ENCODE data around the gene GDA. TPM values are rescaled to one million over a fixed set of nuclear protein-coding genes. Genes with fewer than 3 reads are reported as not detected.

Gene GDA
- total RNA-seq, 2 donors from 2014 or later = 2.5 to 6.9 TPM

GRCh38 chr9:72160446-72161123, 11.3 kb downstream of the GDA start:
- no peak for TF ChIP-seq CTCF (conservative IDR thresholded peaks at IDR 0.05)
- no peaks in the 10 kb centered on the region for H3K27me3 Mint-ChIP-seq (ENCODE audit: insufficient read depth)
- no peaks in the 10 kb centered on the region for H3K36me3 ChIP-seq (ENCODE audit: control insufficient read depth, insufficient read depth, low read length)
- H3K36me3 Mint-ChIP-seq (ENCODE audit: low read depth) = peaks cover 7% of the 10 kb centered on the region
- DNase-seq = no peak
- no peak overlapping the region for H3K27ac Mint-ChIP-seq
- no peak overlapping the region for H3K27ac ChIP-seq (ENCODE audit: low read depth, low read length)
- H3K9me3 ChIP-seq (ENCODE audit: control insufficient read depth, low read length) = no peaks in the 10 kb centered on the region
- peaks cover 2% of the 10 kb centered on the region for H3K9me3 Mint-ChIP-seq
- no peak overlapping the region for H3K9ac ChIP-seq (ENCODE audit: extremely low read depth, low read length, poor library complexity, severe bottlenecking)
- no peaks in the 10 kb centered on the region for H3K4me1 ChIP-seq (ENCODE audit: control insufficient read depth, insufficient read depth, low read length)
- H3K4me1 Mint-ChIP-seq = no peaks in the 10 kb centered on the region
- H3K27me3 ChIP-seq (ENCODE audit: control insufficient read depth, insufficient read depth, low read length, poor library complexity, severe bottlenecking) = no peaks in the 10 kb centered on the region
- no peak overlapping the region for H3K4me3 ChIP-seq (ENCODE audit: low read length)
- no peak overlapping the region for H3K4me3 Mint-ChIP-seq
- 90 to 94% methylated on average over 5 to 6 of the region's 6 CpGs for WGBS, 2 experiments (ENCODE audit: insufficient coverage in 1 of 2, insufficient read length in 1 of 2)

GRCh38 chr9:72165326-72165725, 16.1 kb downstream of the GDA start:
- H3K27ac Mint-ChIP-seq = no peak overlapping the region

GRCh38 chr9:72165821-72166547, 16.7 kb downstream of the GDA start:
- no peak overlapping the region for H3K9ac ChIP-seq (ENCODE audit: extremely low read depth, low read length, poor library complexity, severe bottlenecking)
- H3K27ac ChIP-seq (ENCODE audit: low read depth, low read length) = no peak overlapping the region
- no peaks in the 10 kb centered on the region for H3K4me1 ChIP-seq (ENCODE audit: control insufficient read depth, insufficient read depth, low read length)
- no peak for TF ChIP-seq CTCF (conservative IDR thresholded peaks at IDR 0.05)
- no peak overlapping the region for H3K4me3 ChIP-seq (ENCODE audit: low read length)
- H3K4me3 Mint-ChIP-seq = no peak overlapping the region
- H3K36me3 Mint-ChIP-seq (ENCODE audit: low read depth) = no peaks in the 10 kb centered on the region
- peaks cover 3% of the 10 kb centered on the region for H3K4me1 Mint-ChIP-seq
- DNase-seq = no peak
- peaks cover 6% of the 10 kb centered on the region for H3K9me3 Mint-ChIP-seq
- H3K27me3 ChIP-seq (ENCODE audit: control insufficient read depth, insufficient read depth, low read length, poor library complexity, severe bottlenecking) = no peaks in the 10 kb centered on the region
- H3K9me3 ChIP-seq (ENCODE audit: control insufficient read depth, low read length) = no peaks in the 10 kb centered on the region
- 95 to 100% methylated on average over 1 to 4 of the region's 4 CpGs for WGBS, 2 experiments (ENCODE audit: insufficient coverage in 1 of 2, insufficient read length in 1 of 2)
- H3K36me3 ChIP-seq (ENCODE audit: control insufficient read depth, insufficient read depth, low read length) = no peaks in the 10 kb centered on the region
- H3K27me3 Mint-ChIP-seq (ENCODE audit: insufficient read depth) = no peaks in the 10 kb centered on the region
- H3K27ac Mint-ChIP-seq = no peak overlapping the region

More at GRCh38 chr9:72165326-72165725, 16.1 kb downstream of the GDA start:
- Mint-ChIP-seq H3K27me3 (ENCODE audit: insufficient read depth) (no peaks in the 10 kb centered on the region), H3K4me1 (peaks cover 3% of the 10 kb centered on the region), H3K4me3 (no peak overlapping the region), H3K9me3 (peaks cover 6% of the 10 kb centered on the region), H3K36me3 (ENCODE audit: low read depth) (peaks cover under 1% of the 10 kb centered on the region)
- Histone ChIP-seq H3K36me3 (ENCODE audit: control insufficient read depth, insufficient read depth, low read length) (no peaks in the 10 kb centered on the region), H3K4me3 (ENCODE audit: low read length) (no peak overlapping the region), H3K4me1 (ENCODE audit: control insufficient read depth, insufficient read depth, low read length) (no peaks in the 10 kb centered on the region), H3K9me3 (ENCODE audit: control insufficient read depth, low read length) (no peaks in the 10 kb centered on the region), H3K27me3 (ENCODE audit: control insufficient read depth, insufficient read depth, low read length, poor library complexity, severe bottlenecking) (no peaks in the 10 kb centered on the region), H3K9ac (ENCODE audit: extremely low read depth, low read length, poor library complexity, severe bottlenecking) (no peak overlapping the region), H3K27ac (ENCODE audit: low read depth, low read length) (no peak overlapping the region)
- no peak for TF ChIP-seq CTCF (conservative IDR thresholded peaks at IDR 0.05)
- WGBS, 2 experiments (ENCODE audit: insufficient coverage in 1 of 2, insufficient read length in 1 of 2) = 94 to 96% methylated on average over 6 to 7 of the region's 7 CpGs
- DNase-seq = no peak

All from endodermal cell (in vitro differentiated cells).